HG02884 (cell line): ENCODE data around the gene CD109.
A peak's percentile ranks its signal among the peaks of the same experiment; 100 is the strongest.
"Not testable (repeated sequence)": the region's sequence is repeated elsewhere in the genome, so short reads cannot be mapped to it uniquely, and the experiment has no call there.

Source experiments
- ATAC-seq: cut with Tn5 transposase; IDR thresholded peaks from one replicate; pipeline ENCODE4 v1.9.1; 2021; ENCODE audit warnings: mild to moderate bottlenecking, moderate library complexity; ENCODE audit not compliant: unreplicated experiment

Gene CD109

GRCh38 chr6:73695619-73696421, at the start of gene CD109:
TSS of gene CD109 (plus strand) at chr6:73696203. CDS start at chr6:73696216, 13 bp downstream.
- ATAC-seq, result peak; percentile 53

GRCh38 chr6:73648166-73648565, 47.8 kb upstream of the CD109 start:
- no peak for ATAC-seq

- ATAC-seq, result no peak
Measured at GRCh38 chr6:73649783-73650182, 46.2 kb upstream of the CD109 start.

GRCh38 chr6:73652637-73653570, 43.1 kb upstream of the CD109 start:
- peak; percentile 33 for ATAC-seq

- peak; percentile 88 for ATAC-seq
Measured at GRCh38 chr6:73653571-73654424, 42.2 kb upstream of the CD109 start, which contains the start of gene SLC17A5. TSS of gene SLC17A5 (minus strand) at chr6:73653992. CDS start at chr6:73653886, 106 bp downstream.

- ATAC-seq, result no peak
Measured at GRCh38 chr6:73655341-73655917, 40.6 kb upstream of the CD109 start.

GRCh38 chr6:73656531-73657145, 39.4 kb upstream of the CD109 start:
- no peak for ATAC-seq

GRCh38 chr6:73657201-73657600, 38.8 kb upstream of the CD109 start:
- no peak for ATAC-seq

- no peak for ATAC-seq
Measured at GRCh38 chr6:73664701-73665100, 31.3 kb upstream of the CD109 start.

- ATAC-seq, result peak; percentile 90
Measured at GRCh38 chr6:73665686-73666319, 30.2 kb upstream of the CD109 start.

GRCh38 chr6:73666393-73666792, 29.6 kb upstream of the CD109 start:
- no peak for ATAC-seq

- peak; percentile 41 for ATAC-seq
Measured at GRCh38 chr6:73667798-73668197, 28.2 kb upstream of the CD109 start.

GRCh38 chr6:73669005-73669404, 27.0 kb upstream of the CD109 start:
- no peak for ATAC-seq

- ATAC-seq, result no peak
Measured at GRCh38 chr6:73671911-73672685, 23.9 kb upstream of the CD109 start.

- peak; percentile 90 for ATAC-seq
Measured at GRCh38 chr6:73675466-73676098, 20.4 kb upstream of the CD109 start.

- ATAC-seq, result no peak
Measured at GRCh38 chr6:73679009-73679408, 17.0 kb upstream of the CD109 start.

- not testable (repeated sequence) for ATAC-seq
Measured at GRCh38 chr6:73679846-73680245, 16.2 kb upstream of the CD109 start.

GRCh38 chr6:73680289-73680918, 15.6 kb upstream of the CD109 start:
- no peak for ATAC-seq
